Activated CD4-positive, alpha-beta T cell treated with anti-CD3 and anti-CD28 coated beads for 1 hour (primary cell): ENCODE results near the gene ILKAP.

Source experiments
- DNase-seq: peaks from one replicate; pipeline ENCODE4 v3.0.0-alpha.2; 2020

Gene ILKAP

GRCh38 chr2:238203094-238203972 is at the start of gene ILKAP:
ILKAP (minus strand) TSS chr2:238203695; CDS start chr2:238203553, 142 bp downstream.
- DNase-seq = peak; percentile 84

GRCh38 chr2:238252766-238253630 is 49.5 kb upstream of the ILKAP start:
- no peak for DNase-seq

- no peak for DNase-seq
Measured at GRCh38 chr2:238251986-238252385, 48.5 kb upstream of the ILKAP start.

- DNase-seq = no peak
Measured at GRCh38 chr2:238251331-238251730, 47.8 kb upstream of the ILKAP start.

- no peak for DNase-seq
Measured at GRCh38 chr2:238250896-238251295, 47.4 kb upstream of the ILKAP start.

GRCh38 chr2:238247841-238248453 is 44.5 kb upstream of the ILKAP start:
- DNase-seq = no peak

GRCh38 chr2:238247002-238247822 is 43.7 kb upstream of the ILKAP start:
- no peak for DNase-seq

- no peak for DNase-seq
Measured at GRCh38 chr2:238244151-238244550, 40.7 kb upstream of the ILKAP start.

- DNase-seq = no peak
Measured at GRCh38 chr2:238243496-238244076, 40.1 kb upstream of the ILKAP start.

- no peak for DNase-seq
Measured at GRCh38 chr2:238242731-238243495, 39.4 kb upstream of the ILKAP start.

- DNase-seq = no peak
Measured at GRCh38 chr2:238241970-238242369, 38.5 kb upstream of the ILKAP start.

GRCh38 chr2:238240757-238241711 is 37.5 kb upstream of the ILKAP start:
- no peak for DNase-seq

GRCh38 chr2:238239863-238240756 is 36.6 kb upstream of the ILKAP start, which contains the start of gene HES6:
HES6 (minus strand) TSS chr2:238240038; CDS start chr2:238239905, 133 bp downstream.
- peak; percentile 46 for DNase-seq

GRCh38 chr2:238239543-238239862 is 36.0 kb upstream of the ILKAP start:
- DNase-seq = no peak

- DNase-seq = no peak
Measured at GRCh38 chr2:238238766-238239542, 35.5 kb upstream of the ILKAP start.

- DNase-seq = no peak
Measured at GRCh38 chr2:238238311-238238765, 34.8 kb upstream of the ILKAP start.

GRCh38 chr2:238237431-238238135 is 34.1 kb upstream of the ILKAP start:
- DNase-seq = no peak
